HG03439 (cell line): Measurements from ENCODE around the gene DPP6.
"Not testable (repeated sequence)": the region's sequence is repeated elsewhere in the genome, so short reads cannot be mapped to it uniquely, and the experiment has no call there.

ENCODE experiments used
- ATAC-seq: cut with Tn5 transposase; IDR thresholded peaks from one replicate; pipeline ENCODE4 v1.9.1; 2021; ENCODE audit warnings: mild to moderate bottlenecking, moderate library complexity; ENCODE audit not compliant: unreplicated experiment

DPP6 gene

DNA sequence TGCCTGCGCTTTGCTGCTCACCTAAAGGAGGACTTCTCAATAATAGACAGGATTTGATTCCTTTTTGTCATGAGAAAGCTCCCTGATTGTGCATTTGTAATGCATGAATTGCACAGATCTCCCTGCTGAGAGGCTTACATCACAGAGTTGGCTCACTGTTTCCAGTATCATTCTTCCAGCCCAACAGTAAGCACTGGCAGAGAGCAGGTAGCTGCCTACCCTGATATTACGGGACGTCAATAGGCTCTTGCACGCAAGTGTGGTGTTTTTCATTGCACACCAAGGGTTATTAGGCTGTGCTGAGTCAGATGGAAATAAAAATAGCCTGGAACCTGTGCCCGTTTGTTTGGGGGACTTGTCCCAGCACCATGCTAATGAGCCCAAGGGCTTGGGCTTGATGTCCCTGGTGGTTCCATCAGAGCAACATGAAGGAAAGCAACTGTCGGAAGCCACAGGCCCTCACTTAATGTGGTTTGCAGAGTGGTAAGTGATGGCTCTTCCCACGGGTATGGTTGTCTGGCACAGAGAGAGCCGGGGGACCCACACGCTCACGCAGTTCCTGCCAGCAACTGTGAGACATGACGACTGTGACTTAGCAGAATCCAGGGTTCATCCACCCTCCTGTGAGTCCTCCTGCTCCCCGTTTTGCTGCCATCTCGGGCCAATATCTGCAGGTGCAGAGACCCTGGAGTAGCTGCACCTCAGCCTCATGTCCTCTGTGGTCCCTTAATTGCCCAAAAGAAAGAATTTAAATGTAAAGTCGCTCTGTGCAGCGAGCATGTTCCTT, 20.4 kb downstream of the DPP6 start:
- not testable (repeated sequence) for ATAC-seq

- not testable (repeated sequence) for ATAC-seq
Observed at GRCh38 chr7:154078523-154078922, 26.3 kb downstream of the DPP6 start.

DNA sequence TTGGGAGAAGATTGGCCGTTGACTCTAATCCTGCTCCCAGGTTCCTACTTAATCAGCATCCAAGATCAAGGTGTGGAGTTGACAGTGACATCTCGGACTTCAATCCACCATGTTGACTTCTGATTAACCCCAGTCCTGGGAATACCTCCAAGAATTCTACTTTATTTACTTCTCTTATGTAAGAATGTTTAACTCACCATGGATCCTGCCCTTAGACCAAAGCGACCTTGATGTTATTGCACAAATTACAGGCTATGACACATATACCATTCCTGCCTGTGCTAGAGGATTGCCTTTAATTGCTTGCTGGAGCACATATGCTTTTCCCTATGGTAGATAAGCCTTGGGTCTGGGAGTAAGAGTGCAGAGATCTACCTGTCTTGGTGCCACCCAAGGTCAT, 28.1 kb downstream of the DPP6 start:
- ATAC-seq, result not testable (repeated sequence)

DNA sequence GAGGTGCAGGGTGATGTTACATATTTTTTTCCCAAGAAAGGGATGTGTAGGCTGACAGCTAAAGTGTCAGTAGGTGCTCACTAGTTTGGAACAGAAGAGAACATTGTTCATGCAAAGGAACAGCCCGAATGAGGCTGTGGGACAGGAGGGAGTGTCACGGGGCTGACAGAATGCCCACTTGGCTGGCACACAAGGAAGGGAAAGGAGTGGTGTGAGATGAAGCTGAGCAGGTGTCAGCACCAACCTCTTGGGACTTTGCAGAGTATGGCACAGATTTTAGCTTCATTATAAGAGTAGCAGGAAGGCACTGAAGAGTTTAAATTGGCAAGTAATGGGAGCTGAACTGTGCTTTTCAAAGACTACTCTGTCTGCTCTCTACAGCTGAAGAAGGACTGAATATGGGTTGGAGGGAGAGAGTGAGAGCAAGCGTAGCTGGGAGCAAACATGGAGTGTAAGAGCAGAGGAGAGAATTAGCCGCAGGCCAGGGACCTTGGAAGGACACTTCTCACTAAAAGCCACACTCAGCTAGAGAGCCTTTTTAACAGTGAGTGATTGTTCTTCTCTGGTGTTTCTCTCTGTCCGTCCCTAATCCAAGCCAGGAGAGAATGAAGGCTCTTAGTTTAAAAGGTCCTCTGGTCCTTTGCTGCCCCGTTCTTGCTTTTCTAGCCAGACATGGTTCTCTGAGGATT, 35.0 kb downstream of the DPP6 start:
- ATAC-seq, result not testable (repeated sequence)

- not testable (repeated sequence) for ATAC-seq
Observed at GRCh38 chr7:154092093-154092492, 39.9 kb downstream of the DPP6 start.

- ATAC-seq, result not testable (repeated sequence)
Observed at GRCh38 chr7:154095201-154095600, 43.0 kb downstream of the DPP6 start.

GRCh38 chr7:154105063-154105462, 52.9 kb downstream of the DPP6 start:
- not testable (repeated sequence) for ATAC-seq

- not testable (repeated sequence) for ATAC-seq
Observed at GRCh38 chr7:154109615-154110014, 57.4 kb downstream of the DPP6 start.

DNA sequence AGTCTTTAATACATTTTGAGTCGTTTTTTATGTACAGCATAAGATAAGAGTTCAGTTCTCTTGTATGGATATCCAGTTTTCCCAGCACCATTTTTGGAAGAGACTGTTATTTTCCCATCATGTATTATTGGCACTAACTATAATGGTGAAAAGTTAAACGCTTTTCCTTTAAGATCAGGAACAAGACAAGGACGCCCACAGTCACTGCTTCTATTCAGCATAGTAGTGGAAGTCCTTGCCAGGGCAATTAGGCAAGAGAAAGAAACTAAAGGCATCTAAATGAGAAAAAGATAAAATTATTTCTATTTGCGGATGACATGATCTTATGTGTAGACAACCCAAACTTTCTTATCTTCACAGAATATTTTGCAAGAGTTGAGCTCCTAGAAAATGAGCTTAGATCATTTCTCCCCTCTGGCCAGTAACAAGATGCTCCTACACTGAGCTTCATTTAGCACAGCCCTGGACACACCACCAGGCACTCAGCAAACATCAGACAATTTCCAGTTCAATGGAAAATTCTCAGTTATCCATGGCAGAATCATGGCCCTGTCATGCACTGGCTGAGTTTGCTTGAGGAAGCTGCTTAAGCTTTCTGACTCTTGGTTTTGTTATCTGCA, 61.6 kb downstream of the DPP6 start:
- ATAC-seq, result not testable (repeated sequence)

DNA sequence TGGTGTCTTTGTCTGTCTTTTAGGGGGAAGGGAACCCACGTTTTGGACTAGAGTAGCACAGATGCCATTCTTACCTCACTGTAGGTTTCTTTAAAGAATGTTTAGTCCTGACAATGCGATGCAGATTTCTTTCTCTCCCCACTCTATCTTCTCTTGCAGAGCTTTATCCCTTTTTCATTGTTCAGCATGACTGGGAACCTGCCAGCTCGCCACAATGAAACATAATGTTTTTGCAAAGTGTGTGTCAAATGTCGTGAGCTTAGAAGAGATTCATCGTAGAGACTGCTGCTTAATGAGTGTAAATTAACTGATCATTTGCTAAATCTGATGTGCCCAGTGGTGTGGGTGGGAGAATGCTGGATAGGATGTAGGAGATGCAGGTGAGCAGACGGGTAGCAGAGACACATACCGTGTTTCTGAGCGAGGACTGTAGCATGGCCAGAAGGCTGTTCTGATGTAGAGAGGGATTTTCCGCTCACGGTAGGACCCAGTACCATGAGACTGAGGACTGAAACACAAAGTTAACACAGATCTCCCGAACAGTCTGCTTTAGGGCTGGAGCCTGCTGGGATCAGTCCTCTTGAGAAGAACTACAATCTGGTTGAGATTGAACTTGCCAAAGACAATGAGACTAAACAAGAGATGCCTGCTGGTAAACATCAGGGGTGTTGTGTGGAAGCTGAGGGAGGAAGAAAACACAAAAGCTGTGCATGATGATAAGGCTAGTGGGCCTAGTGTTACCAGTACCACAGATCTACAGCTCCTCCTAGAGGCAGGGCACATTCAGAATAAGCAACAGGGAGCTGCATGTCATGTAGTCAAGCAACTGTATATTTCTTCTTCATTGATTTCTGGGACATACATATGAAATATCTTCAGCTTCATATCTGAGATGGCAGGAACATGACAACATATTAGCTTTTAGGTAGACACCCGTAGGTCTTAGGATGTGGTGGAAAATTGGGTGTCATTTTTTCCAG, 65.5 kb downstream of the DPP6 start:
- ATAC-seq, result not testable (repeated sequence)

GRCh38 chr7:154120825-154121224, 68.6 kb downstream of the DPP6 start:
- not testable (repeated sequence) for ATAC-seq

DNA sequence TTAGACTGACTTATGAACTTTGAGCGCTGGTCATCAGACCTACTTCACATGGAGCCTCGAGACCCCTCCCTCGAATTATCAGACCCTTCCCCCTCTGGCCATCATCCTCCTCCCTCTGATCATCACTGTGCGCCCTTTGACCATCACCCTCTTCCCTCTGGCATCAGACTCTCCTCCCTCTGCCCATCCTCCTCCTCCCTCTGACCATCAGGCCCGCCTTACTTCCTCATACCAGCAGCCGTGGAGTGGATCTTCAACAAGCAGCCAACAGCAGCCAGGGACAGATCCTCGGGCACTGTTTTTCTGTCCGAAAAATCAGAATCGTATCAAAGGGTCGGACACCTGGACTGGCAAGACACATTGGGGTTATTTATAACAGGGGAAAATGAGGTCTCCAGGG, 70.5 kb downstream of the DPP6 start:
- not testable (repeated sequence) for ATAC-seq

DNA sequence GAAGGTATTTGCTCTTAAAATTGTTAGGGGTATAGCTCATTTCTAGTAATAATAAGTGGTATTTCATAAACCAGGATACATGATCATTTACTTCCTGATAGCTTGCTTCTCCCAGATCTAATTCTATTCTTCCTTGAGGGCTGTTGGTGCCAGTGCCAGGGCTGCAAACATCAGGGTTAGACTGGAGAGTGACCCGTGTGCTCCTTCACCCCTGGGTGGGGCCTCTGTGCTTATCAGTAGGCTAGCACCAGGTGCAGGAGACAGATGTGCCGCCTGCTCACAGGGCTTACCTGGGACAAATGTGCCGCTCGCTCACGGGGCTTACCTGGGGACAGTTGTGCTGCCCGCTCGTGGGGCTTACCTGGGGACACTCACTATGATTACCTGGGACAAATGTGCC, 71.2 kb downstream of the DPP6 start:
- ATAC-seq, result not testable (repeated sequence)

DNA sequence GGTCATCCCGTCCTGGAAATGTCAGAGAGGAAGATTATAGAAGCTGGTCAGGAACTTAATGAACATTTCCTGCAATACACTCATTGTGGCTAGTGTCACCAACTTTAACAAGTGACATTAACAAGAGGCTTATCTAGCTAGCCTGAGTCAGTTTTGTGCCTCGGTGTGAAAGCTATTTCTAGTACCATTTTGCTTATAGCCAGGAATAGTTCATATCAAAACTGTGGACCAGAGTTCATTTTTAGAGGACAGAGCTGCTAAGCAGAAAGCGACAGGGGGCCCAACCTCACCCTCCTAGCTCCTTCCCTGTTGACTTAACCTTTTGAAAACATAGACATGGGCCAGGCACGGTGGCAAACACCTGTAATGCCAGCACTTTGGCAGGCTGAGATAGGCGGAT, 76.9 kb downstream of the DPP6 start:
- ATAC-seq, result not testable (repeated sequence)

DNA sequence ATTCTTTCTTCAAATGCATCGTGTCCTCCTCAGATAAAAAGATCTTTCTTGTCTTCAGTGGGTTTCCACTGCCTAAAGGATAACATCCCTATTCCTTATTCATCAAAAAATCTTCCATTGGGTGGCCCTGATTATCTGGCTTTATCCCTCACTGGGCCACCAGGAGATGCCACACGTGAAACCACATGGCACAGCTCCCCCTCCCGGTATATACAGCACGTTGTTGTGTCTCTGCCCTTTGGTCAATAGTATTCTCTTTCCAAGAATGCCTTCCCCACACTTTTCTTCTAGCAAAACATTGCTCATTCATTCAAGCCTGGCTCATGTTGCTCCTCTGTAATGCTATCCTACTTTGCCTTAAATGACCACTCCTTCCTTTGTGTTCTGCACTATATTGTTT, 80.4 kb downstream of the DPP6 start:
- ATAC-seq, result not testable (repeated sequence)

GRCh38 chr7:154133703-154134277, 81.6 kb downstream of the DPP6 start:
- not testable (repeated sequence) for ATAC-seq

DNA sequence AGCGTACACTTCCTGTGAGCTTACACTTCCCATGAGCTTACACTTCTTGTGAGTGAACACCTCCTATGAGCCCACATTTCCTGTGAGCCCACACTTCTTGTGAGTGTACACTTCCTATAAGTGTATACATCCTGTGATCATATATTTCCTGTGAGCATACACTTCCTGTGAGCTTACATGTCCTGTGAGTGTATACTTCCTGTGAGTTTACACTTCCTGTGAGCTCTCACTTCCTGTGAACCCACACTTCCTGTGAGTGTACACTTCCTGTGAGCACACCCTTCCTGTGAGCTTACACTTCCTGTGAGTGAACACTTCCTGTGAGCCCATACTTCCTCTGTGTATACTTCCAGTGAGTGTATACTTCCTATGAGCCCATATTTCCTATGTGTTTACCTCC, 82.5 kb downstream of the DPP6 start:
- ATAC-seq, result not testable (repeated sequence)

DNA sequence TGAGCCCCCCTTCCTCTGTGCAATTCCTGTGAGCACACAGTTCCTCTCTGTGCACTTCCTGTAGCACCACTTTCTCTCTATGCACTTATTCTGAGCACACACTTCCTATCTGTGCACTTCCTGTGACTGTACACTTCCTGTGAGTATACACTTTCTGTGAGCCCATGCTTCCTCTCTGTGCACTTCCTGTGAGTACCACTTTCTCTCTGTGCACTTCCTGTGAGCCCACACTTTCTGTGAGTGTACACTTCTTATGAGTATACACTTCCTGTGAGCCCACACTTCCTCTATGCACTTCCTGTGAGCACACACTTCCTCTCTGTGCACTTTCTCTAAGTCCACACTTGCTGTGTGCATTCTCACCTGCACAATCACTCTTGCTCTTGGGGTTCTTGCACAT, 83.4 kb downstream of the DPP6 start:
- ATAC-seq, result not testable (repeated sequence)

DNA sequence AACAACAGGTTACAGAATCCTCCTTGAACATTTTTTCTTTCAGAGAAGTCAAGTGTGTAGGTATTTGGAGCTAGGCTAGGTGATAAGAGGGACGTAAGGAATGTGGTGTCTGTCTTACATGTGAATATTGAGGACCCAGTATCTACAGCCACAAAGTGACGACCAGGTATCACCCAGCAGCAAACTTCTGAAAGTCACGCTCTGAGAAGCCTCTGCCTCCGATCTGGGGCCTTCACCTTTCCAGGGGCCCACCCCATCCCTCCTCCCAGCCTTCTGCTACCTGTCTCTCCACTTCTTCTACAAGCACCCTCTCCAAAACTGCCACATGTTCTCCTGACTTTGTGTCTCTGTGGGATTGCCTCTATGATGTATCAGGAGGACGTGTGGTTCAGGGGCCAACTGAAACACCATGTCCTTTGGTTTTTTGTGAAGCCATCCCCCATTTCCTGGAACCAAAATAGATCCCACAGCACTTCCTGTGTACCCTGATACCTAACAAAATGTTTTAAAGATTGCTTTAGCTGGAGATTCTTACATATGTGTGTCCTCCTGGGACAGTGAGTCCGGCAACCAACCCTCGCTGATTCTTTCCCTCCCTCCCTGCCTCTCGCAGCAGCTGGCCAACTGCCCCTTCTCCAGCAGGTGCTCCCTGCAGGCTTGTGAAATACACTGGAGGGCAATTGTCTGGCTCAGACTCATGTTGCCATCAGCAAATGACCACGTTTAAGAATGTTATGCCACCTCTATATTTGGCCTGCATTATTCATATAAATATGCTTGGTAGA, 93.9 kb downstream of the DPP6 start:
- not testable (repeated sequence) for ATAC-seq
